ENCODE measurements around the gene ZBTB8B.

The ZBTB8B gene

DNA sequence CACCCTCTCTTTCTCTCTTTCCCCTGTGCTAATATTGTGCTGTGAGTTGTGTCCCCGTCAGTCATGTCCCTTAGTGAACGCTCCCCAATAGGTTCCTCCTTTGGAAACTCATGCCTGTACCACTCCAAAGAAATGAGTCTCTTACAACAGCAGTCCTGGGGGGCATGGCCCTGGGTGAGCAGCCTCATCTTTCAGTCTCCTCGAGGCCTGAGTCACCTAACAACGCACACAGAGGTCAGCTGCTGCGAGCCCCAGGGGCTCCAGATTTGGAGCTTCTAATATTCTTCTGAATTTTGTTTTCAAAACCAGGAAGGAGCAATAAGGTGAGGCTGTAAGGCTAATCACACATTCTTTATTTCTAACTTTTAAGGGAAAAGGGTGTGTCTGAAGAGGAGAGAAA lies 43.9 kb downstream of the ZBTB8B start:
- no peak for DNase-seq (ENCODE audit: low read depth in 2 of 2)

DNA sequence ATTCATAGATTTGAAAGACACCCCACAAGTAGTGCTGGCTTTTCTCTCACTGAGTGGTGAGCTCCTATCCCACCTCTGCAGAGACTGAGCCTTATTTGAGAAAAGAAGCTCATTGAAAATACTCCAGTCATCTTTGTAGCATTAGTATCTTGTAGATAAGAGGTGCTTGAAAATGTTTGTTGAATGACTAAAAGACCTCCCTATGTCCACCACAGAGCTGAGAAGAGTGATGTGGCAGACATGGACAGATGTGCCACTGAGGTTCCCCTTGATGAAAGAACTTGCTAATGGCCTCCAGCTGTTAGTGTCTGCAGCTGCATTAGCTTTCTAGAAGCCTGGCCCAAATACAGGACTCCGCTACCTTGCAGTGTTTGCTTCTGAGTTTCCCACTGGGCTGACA lies 45.1 kb downstream of the ZBTB8B start:
- no peak for DNase-seq (ENCODE audit: low read depth in 2 of 2)
